Right lobe of liver (tissue), 6 donors: ENCODE results near the gene NEDD9. TPM values are rescaled to one million over a fixed set of nuclear protein-coding genes. Genes with fewer than 3 reads are reported as not detected.

Experiments used
- ATAC-seq, 4 donors: fragments of 200-7000 bp; cut with Tn5 transposase; one replicate each; pipeline ENCODE4 v1.9.1; 2020; ENCODE audit warnings: mild to moderate bottlenecking in 4 of 4, moderate library complexity in 4 of 4
- DNase-seq, 3 donors: peaks; one replicate each; pipeline ENCODE4 v3.0.0-alpha.2; 2020
- H3K27ac ChIP-seq, 3 donors: fragments of 200-600 bp; one replicate each; pipeline ENCODE4 v1.8.0; 2022
- H3K27me3 ChIP-seq, 2 donors: fragments of 200-600 bp; one replicate each; pipeline ENCODE4 v1.8.0; 2022
- H3K36me3 ChIP-seq, 4 donors: fragments of 200-600 bp; sonication (generic) in 1 of 4; one replicate each; pipeline versions ENCODE4 v1.5.1 to v1.8.0; 2017 to 2022; ENCODE audit warnings: control low read depth in 1 of 4
- H3K4me1 ChIP-seq, 4 donors: fragments of 200-600 bp; sonication (generic) in 1 of 4; one replicate each; pipeline versions ENCODE4 v1.5.1 to v1.8.0; 2017 to 2022; ENCODE audit warnings: control low read depth in 1 of 4
- H3K4me3 ChIP-seq, 3 donors: fragments of 200-600 bp; one replicate each; pipeline ENCODE4 v1.8.0; 2022
- H3K9me3 ChIP-seq, 4 donors: fragments of 200-600 bp; sonication (generic) in 1 of 4; one replicate each; pipeline versions ENCODE4 v1.5.1 to v1.8.0; 2017 to 2022; ENCODE audit warnings: control low read depth in 1 of 4
- POLR2A ChIP-seq: fragments of 450-650 bp; IDR thresholded peaks from one replicate; pipeline ENCODE4 v1.6.1; 2017; ENCODE audit warnings: antibody characterized with exemption, mild to moderate bottlenecking
- WGBS: methylation state at CpG from one replicate; pipeline ENCODE4 v1.1.6; 2018; ENCODE audit warnings: low coverage, low lambda C conversion rate; ENCODE audit not compliant: insufficient coverage; ENCODE audit errors: missing lambda C conversion rate; 5-methylcytosine and 5-hydroxymethylcytosine counted together
- intact Hi-C, 2 donors: fragments of 100-400 bp; cut with DNase I; formaldehyde crosslinking; loops; one replicate each; pipeline versions ENCODE4 v1.11.2 to v1.14.1; 2022
- total RNA-seq, 6 experiments: library from RNA; depleted of rRNA in 2 of 6; stranded (reverse); fragments of >200 nt in 2 of 6; fragmentation: NEBNext Ultra II Directional in 3 of 6; extraction: Animal tissue kit (Norgen Biotek cat#: 25700) in 3 of 6; gene quantifications; one replicate each; pipeline versions ENCODE4 v1.1.0 to v1.2.4, GENCODE V29; 2016 to 2023
- TF ChIP-seq, protein P1 (sequence below), 4 donors: fragments of 200-600 bp in 3 of 4; fragments of 450-650 bp in 1 of 4; IDR thresholded peaks; one replicate each; pipeline versions ENCODE4 v1.5.1 to v1.8.0; 2016 to 2022; ENCODE audit warnings: antibody characterized with exemption in 4 of 4, mild to moderate bottlenecking in 2 of 4
- donor health status: DM: no; HTN: yes; CAD: no.
- donor health status: DM: no; HTN: no; CAD: no.
- donor health status: DM: no; HTN: no; CAD: no.
- donor health status: DM: no; HTN: yes; CAD: no.
- donor health status: DM: no; HTN: yes; CAD: no.

Gene NEDD9
- total RNA-seq, 6 experiments from 2014 or later = 5.1 to 59.8 (median 26.2) TPM

DNA sequence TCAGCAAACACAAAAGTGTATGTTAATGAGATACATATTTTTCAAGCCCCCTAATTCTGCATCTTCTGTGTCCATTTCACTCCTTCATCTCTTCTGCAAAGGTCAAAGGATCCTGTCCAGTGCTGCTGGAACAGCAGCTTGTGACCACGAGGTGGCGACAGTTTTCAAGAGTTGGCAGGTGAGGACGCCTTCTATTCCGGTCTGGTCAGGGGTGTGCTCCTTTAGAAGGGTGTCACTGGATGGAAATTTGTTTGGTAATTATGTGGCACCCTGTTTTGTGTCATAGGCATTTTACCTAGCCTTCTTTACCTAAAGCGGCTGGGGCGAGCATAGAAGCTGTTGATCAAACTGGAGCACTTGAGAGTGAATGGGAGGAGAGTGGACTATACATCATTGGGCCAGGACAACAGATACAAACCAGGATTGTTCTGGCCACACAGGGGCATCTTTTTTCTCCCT lies 88.0 kb downstream of the NEDD9 start:
- peak; percentile 79 to 83 (median 82) for DNase-seq
- H3K27ac ChIP-seq = no peak overlapping the region
- no peak overlapping the region for H3K4me3 ChIP-seq
- no peaks in the 10 kb centered on the region for H3K27me3 ChIP-seq
- H3K9me3 ChIP-seq = no peaks in the 10 kb centered on the region
- TF ChIP-seq, protein P1, sequence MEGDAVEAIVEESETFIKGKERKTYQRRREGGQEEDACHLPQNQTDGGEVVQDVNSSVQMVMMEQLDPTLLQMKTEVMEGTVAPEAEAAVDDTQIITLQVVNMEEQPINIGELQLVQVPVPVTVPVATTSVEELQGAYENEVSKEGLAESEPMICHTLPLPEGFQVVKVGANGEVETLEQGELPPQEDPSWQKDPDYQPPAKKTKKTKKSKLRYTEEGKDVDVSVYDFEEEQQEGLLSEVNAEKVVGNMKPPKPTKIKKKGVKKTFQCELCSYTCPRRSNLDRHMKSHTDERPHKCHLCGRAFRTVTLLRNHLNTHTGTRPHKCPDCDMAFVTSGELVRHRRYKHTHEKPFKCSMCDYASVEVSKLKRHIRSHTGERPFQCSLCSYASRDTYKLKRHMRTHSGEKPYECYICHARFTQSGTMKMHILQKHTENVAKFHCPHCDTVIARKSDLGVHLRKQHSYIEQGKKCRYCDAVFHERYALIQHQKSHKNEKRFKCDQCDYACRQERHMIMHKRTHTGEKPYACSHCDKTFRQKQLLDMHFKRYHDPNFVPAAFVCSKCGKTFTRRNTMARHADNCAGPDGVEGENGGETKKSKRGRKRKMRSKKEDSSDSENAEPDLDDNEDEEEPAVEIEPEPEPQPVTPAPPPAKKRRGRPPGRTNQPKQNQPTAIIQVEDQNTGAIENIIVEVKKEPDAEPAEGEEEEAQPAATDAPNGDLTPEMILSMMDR (IDR thresholded peaks at IDR 0.05) = peak; percentile 91 to 95 (median 93)
- TF ChIP-seq POLR2A = no peak
- intact Hi-C loops = loop anchor here in 1 of 2 donors (5.0 kb wide), 1 partner anchor 353 kb away; no protein-coding TSS in a partner anchor
- H3K36me3 ChIP-seq = no peaks in the 10 kb centered on the region
- H3K4me1 ChIP-seq = peaks cover 0 to 3% (median 0%) of the 10 kb centered on the region in 4 donors
- peak; percentile 93 to 96 (median 94) for ATAC-seq
- WGBS = 30% methylated on average over 6 of the region's 6 CpGs

DNA sequence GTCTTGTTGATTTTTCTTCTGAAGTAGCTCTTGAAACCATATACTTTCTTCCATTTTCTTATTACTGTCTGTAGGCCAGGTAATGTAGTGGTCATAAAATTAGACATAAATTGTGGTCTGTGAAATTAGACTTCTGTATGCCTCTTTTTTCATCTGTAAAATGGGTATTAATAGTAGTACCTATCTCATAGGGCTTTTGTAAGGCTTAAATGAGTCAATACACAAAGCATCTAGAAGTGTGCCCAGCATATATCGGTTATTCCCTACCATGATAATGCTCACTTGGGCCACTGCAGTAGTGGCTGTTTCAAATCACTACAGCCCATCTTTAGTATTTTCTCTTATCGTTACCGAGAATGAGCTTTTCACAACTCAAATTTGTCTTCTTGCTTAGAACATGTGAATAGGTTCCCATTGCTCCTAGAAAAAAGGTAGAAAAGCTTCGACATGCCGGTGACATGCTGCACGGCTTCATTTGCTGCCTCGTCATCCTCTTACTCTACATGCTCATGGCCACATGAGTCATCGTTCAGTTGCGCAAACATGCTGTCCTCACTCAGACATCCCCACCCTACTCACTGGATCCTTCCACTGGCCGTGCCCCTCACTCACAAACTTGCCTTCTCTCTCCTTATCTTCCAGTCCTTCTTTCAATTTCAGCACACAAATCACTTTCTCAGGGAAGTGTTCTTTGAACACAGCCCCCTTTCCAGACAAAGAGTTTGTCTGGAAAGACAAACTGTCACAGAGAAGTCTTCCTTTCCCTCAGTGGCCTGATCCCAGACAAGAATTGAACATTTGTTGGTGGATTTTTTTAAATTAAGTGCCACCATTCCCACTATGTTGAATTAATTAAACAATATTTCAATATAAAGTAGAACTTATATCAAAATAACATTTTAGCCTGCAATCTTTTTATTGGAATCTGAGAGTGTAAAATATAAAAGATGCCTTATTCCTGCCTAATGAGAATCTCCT lies 88.8 kb downstream of the NEDD9 start:
- intact Hi-C loops = loop anchor here in 1 of 2 donors (5.0 kb wide), 1 partner anchor 354 kb away; no protein-coding TSS in a partner anchor
- no peak for TF ChIP-seq POLR2A
- TF ChIP-seq, protein P1 (IDR thresholded peaks at IDR 0.05) = no peak
- H3K36me3 ChIP-seq = no peaks in the 10 kb centered on the region
- ATAC-seq = peak; percentile 69 to 90 (median 75)
- H3K27me3 ChIP-seq = no peaks in the 10 kb centered on the region
- H3K4me1 ChIP-seq = peaks cover 0 to 3% (median 0%) of the 10 kb centered on the region in 4 donors
- no peaks in the 10 kb centered on the region for H3K9me3 ChIP-seq
- H3K4me3 ChIP-seq = no peak overlapping the region
- DNase-seq = peak; percentile 60 to 78 (median 60)
- 65% methylated on average over 10 of the region's 10 CpGs for WGBS
- no peak overlapping the region for H3K27ac ChIP-seq

DNA sequence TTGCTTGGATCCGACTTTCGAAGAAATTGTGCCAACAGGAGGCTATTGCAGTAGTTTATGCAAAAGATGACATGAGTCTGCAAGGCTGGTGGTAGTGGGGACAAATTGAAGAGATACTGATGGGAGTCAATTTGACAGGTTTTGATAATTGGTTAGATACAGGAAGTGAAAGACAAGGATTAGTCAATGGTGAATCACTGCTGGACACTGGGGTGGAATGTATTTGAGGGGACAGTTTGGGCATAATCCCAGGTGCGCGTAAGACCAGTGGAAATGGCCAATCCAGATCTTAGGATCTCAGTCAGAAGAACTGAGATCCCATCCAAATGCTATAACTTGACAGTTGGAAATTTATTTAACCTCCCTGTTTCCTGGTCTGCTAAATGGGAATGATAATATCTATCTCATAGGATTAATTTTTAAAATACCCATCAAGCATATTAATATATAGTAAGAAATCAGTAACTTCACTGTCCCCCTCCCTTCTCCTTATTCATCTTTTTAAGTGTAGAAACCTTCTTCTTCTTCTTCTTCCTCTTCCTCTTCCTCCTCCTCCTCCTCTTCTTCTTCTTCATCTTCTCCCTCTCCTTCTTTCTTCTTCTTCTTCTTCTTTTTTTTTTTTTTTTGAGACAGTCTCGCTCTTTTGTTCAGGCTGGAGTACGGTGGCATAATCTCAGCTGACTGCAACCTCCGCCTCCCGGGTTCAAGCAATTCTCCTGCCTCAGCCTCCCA lies 90.0 kb downstream of the NEDD9 start:
- ATAC-seq (no peak), DNase-seq (no peak)
- no peaks in the 10 kb centered on the region for H3K9me3 ChIP-seq
- no peak overlapping the region for H3K4me3 ChIP-seq
- no peaks in the 10 kb centered on the region for H3K36me3 ChIP-seq
- intact Hi-C loops = loop anchor here in 1 of 2 donors (5.0 kb wide), 1 partner anchor 355 kb away; no protein-coding TSS in a partner anchor
- H3K27ac ChIP-seq = no peak overlapping the region
- H3K4me1 ChIP-seq = peaks cover 0 to 3% (median 0%) of the 10 kb centered on the region in 4 donors
- 96% methylated on average over 8 of the region's 8 CpGs for WGBS
- no peaks in the 10 kb centered on the region for H3K27me3 ChIP-seq
- TF ChIP-seq, protein P1 (IDR thresholded peaks at IDR 0.05) = no peak
- no peak for TF ChIP-seq POLR2A

DNA sequence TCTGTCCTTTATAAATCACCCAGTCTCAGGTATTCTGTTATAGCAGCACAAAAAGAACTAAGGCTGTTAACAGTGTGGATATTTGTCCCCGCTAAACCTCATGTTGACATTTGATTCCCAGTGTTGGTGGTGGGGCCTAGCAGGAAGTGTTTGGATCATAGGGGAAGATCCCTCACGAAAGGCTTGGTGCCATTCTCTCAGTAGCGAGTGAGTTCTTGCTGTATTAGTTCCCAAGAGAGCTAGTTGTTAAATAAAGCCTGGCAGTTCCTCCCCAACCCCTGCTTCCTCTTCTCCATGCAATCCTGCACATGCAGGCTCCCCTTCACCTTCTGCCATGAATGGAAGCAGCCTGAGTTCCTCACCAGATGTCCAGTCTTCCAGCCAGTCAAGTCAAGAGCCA lies 91.2 kb downstream of the NEDD9 start:
- intact Hi-C loops = loop anchor here in 1 of 2 donors (5.0 kb wide), 1 partner anchor 356 kb away; no protein-coding TSS in a partner anchor
- no peak for ATAC-seq
- Histone ChIP-seq H3K36me3 (no peaks in the 10 kb centered on the region), H3K9me3 (no peaks in the 10 kb centered on the region), H3K27me3 (no peaks in the 10 kb centered on the region), H3K4me1 (peaks cover 0 to 3% (median 0%) of the 10 kb centered on the region in 4 donors), H3K27ac (no peak overlapping the region), H3K4me3 (no peak overlapping the region)
- TF ChIP-seq, protein P1 (IDR thresholded peaks at IDR 0.05) = no peak
- no peak for TF ChIP-seq POLR2A
- DNase-seq = no peak
- WGBS = 100% methylated on average over 1 of the region's 3 CpGs
